ENCODE data around the gene FBH1.
"Not testable (repeated sequence)": the region's sequence is repeated elsewhere in the genome, so short reads cannot be mapped to it uniquely, and the experiment has no call there.

The FBH1 gene

DNA sequence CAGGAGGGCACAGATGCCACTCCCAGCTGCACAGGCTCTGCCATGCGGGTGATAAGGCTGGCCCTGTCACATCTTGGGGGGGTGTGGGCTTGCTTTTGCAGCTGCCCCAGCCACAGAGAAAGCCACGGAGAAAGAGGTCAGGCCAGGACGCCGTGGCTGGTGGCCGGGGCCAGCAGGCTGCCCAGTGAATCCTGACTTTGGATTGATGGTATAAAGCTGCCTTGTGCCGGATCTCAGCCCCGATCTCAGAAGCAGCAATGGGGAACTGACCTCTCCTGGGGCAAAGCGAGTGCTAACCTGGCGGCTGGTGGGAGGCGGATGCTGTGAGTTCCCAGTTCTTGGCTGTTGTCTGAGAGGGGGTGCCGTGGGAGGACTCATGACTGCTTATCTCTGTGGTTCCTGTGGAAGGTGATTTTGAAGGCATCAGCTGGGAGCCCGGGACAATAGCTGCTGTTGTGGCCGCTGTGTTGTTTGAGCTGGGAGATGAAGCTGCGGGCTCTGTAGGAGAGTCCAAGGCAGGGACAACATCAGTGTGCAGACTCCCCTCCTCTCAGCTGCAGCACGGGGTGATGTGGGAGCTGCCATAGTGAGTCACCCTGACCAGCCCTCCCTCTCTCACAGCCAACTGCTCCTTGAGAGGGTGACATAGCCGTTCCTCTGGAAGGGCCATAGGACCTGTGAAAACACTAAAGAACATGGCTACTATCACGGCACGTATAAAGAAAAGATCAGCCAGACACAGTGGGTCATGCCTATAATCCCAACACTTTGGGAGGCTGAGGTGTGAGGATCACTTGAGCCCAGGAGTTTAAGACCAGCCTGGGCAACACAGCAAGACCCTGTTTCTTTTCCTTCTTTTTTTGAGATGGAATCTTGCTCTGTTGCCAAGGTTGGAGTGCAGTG lies 70.3 kb downstream of the FBH1 start:
- Histone ChIP-seq H3K27me3 (ENCODE audit: control insufficient read depth, insufficient read depth, low read length) (no peaks in the 10 kb centered on the region), H3K27ac (ENCODE audit: low read depth, low read length) (no peak overlapping the region), H3K36me3 (ENCODE audit: control insufficient read depth, insufficient read depth, low read length) (no peaks in the 10 kb centered on the region), H3K4me1 (ENCODE audit: control insufficient read depth, insufficient read depth, low read length) (no peaks in the 10 kb centered on the region), H3K4me3 (ENCODE audit: low read depth, low read length) (no peak overlapping the region), H3K9ac (ENCODE audit: low read depth, low read length) (no peak overlapping the region), H3K9me3 (ENCODE audit: control insufficient read depth, insufficient read depth, low read length) (no peaks in the 10 kb centered on the region)

DNA sequence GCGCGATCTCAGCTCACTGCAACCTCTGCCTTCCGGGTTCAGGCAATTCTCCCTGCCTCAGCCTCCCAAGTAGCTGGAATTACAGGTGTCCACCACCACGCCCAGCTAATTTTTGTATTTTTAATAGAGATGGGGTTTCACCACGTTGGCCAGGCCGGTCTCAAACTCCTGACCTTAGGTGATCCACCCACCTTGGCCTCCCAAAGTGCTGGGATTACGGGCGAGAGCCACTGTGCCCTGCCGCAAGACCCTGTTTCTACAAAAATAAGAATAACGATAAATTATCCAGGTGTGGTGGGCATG lies 70.9 kb downstream of the FBH1 start:
- H3K27ac ChIP-seq (ENCODE audit: low read depth, low read length); H3K9me3 ChIP-seq (ENCODE audit: control insufficient read depth, insufficient read depth, low read length); H3K4me3 ChIP-seq (ENCODE audit: low read depth, low read length); H3K4me1 ChIP-seq (ENCODE audit: control insufficient read depth, insufficient read depth, low read length); H3K9ac ChIP-seq (ENCODE audit: low read depth, low read length); H3K27me3 ChIP-seq (ENCODE audit: control insufficient read depth, insufficient read depth, low read length); H3K36me3 ChIP-seq (ENCODE audit: control insufficient read depth, insufficient read depth, low read length): not testable (repeated sequence)

DNA sequence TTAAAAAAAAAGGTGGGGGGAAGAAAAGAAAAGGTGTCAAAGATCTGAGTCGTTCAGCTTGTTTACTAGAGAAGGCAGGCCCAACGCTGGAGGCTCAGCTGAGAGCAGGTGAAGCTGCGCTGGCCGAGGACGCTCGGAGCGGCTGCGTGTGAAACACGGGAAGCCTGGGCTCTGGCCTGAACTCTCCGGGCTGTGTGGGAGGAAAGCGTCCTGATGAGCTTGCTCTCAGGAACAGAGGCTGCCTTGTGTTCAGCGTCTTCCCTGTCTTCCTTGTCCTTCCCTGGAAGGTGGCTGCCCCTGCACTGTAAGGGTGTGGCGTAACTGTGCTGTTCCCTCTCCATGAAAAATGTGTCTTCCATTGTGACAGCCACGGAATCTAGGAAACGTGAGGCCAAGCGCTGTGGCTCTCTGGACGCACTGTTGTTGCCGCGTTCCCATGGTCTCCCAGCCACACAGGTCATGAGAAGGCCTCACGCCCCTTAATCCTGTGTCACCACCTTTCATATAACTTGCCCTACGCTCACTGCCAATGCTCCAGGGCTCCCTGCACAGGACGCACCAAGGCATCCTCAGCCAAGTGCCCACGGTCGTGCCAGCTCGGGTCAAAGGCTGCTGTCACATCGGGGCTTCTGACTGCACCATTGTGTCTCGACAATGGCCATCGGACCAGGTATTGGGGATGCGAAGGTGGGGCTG lies 71.5 kb downstream of the FBH1 start:
- Histone ChIP-seq H3K9me3 (ENCODE audit: control insufficient read depth, insufficient read depth, low read length) (no peaks in the 10 kb centered on the region), H3K27ac (ENCODE audit: low read depth, low read length) (no peak overlapping the region), H3K4me1 (ENCODE audit: control insufficient read depth, insufficient read depth, low read length) (no peaks in the 10 kb centered on the region), H3K36me3 (ENCODE audit: control insufficient read depth, insufficient read depth, low read length) (no peaks in the 10 kb centered on the region), H3K4me3 (ENCODE audit: low read depth, low read length) (no peak overlapping the region), H3K9ac (ENCODE audit: low read depth, low read length) (no peak overlapping the region), H3K27me3 (ENCODE audit: control insufficient read depth, insufficient read depth, low read length) (no peaks in the 10 kb centered on the region)

DNA sequence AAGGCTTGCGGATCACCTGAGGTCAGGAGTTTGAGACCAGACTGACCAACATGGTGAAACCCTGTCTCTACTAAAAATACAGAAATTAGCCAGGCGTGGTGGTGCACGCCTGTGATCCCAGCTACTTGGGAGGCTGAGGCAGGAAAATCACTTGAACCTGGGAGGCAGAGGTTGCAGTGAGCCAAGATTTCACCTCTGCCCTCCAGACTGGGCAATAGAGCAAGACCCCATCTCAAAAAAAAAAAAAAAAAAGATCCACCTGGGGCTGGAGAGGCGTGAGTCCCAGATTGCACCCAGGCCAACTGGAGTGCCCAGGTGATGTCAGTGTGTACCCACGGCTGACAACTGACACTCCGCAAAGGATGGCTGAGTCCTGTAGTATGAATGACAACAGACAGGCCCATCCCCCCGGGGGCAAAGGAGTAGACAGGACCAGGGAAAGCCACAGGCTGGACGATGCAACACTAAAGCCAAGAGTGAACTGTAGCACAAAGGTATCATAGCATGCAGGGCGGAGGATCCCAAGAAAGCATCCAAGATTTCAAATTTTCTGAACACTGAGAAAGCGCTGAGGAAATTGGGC lies 72.4 kb downstream of the FBH1 start:
- not testable (repeated sequence) for H3K4me1 ChIP-seq (ENCODE audit: control insufficient read depth, insufficient read depth, low read length); H3K36me3 ChIP-seq (ENCODE audit: control insufficient read depth, insufficient read depth, low read length); H3K9ac ChIP-seq (ENCODE audit: low read depth, low read length); H3K27ac ChIP-seq (ENCODE audit: low read depth, low read length); H3K27me3 ChIP-seq (ENCODE audit: control insufficient read depth, insufficient read depth, low read length); H3K4me3 ChIP-seq (ENCODE audit: low read depth, low read length); H3K9me3 ChIP-seq (ENCODE audit: control insufficient read depth, insufficient read depth, low read length)

DNA sequence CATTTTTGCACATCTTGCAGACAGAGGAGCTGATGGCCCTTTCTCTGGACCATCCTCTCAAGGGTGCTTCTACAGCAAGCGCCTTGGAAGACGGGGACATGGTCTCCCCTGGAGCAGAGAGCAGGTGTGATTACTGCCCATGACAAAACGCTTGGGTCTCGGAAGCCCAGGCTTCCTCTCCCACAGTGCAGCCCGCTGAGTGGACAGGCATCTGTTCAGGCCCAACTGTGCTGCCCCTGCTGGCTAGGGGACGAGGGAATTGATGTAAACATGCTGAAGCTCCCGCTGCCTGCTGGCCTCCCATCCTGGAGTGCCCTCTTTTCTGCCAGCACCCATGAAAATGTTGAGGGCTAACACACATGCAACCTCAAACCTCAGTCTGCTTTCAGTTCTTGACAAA lies 73.0 kb downstream of the FBH1 start:
- H3K9me3 ChIP-seq (ENCODE audit: control insufficient read depth, insufficient read depth, low read length), result no peaks in the 10 kb centered on the region
- no peak overlapping the region for H3K9ac ChIP-seq (ENCODE audit: low read depth, low read length)
- H3K27ac ChIP-seq (ENCODE audit: low read depth, low read length), result no peak overlapping the region
- no peaks in the 10 kb centered on the region for H3K36me3 ChIP-seq (ENCODE audit: control insufficient read depth, insufficient read depth, low read length)
- H3K27me3 ChIP-seq (ENCODE audit: control insufficient read depth, insufficient read depth, low read length), result no peaks in the 10 kb centered on the region
- H3K4me1 ChIP-seq (ENCODE audit: control insufficient read depth, insufficient read depth, low read length), result no peaks in the 10 kb centered on the region
- H3K4me3 ChIP-seq (ENCODE audit: low read depth, low read length), result no peak overlapping the region

DNA sequence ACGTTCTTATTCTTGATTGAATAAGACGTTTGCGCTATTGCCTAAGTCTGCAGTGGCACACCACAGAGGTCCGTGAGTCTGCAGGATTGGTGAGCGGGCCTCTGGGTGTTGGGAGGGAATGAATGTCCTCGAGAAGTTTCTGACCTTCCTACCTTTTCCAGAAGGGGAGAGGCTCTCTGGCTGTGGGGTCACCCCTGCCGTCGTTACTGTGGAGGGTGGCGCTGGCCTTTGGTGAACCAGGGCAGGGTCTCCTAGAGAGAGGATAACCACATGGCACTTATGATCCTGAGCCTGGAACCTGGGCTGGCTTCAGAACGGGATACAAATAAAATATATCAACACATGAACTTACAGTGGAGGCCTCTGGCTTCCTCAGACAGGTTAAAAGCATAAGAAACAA lies 73.5 kb downstream of the FBH1 start:
- H3K4me3 ChIP-seq (ENCODE audit: low read depth, low read length), result no peak overlapping the region
- H3K27ac ChIP-seq (ENCODE audit: low read depth, low read length), result no peak overlapping the region
- no peaks in the 10 kb centered on the region for H3K36me3 ChIP-seq (ENCODE audit: control insufficient read depth, insufficient read depth, low read length)
- H3K4me1 ChIP-seq (ENCODE audit: control insufficient read depth, insufficient read depth, low read length), result no peaks in the 10 kb centered on the region
- no peaks in the 10 kb centered on the region for H3K27me3 ChIP-seq (ENCODE audit: control insufficient read depth, insufficient read depth, low read length)
- H3K9ac ChIP-seq (ENCODE audit: low read depth, low read length), result no peak overlapping the region
- H3K9me3 ChIP-seq (ENCODE audit: control insufficient read depth, insufficient read depth, low read length), result no peaks in the 10 kb centered on the region

DNA sequence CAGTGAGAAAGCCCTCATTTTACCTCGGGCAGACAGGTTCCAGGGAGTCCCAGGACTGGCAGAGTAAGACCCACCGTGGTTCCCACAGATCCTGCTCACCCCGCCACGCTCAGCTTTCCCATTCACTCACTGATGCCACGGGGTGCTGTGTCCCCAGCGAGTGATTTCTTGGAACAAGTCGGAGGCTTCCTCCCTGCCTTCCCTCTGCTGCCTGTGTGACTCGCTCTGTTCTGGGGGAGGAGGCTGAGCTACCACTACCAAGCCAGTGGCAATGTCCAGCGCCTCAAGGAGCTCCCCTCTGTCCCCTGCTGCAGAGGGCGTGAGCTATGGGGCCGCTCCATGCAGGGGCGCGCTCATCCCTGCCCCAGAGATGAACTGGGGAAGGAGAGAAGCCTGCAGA lies 74.7 kb downstream of the FBH1 start:
- no peaks in the 10 kb centered on the region for H3K27me3 ChIP-seq (ENCODE audit: control insufficient read depth, insufficient read depth, low read length)

DNA sequence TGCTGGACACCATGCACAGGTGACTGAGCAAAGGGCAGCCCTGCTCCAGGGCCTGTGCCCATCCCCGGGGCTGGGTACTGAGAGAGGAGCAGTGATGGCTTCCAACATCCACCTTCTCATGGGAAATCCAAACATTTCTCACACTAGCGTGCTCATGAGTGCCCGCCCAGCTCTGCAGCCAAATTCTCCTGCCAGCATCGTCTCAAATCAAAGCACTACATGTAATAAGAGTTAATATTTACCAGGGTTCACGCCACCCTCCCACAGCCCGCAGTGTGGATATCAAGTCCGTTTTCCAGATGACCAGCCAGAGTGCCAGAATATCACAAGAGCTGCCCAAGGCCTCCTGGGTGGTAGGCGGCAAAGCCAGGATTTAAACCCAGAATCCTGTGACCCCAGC lies 75.2 kb downstream of the FBH1 start:
- no peak overlapping the region for H3K4me3 ChIP-seq (ENCODE audit: low read depth, low read length)
- H3K9ac ChIP-seq (ENCODE audit: low read depth, low read length), result no peak overlapping the region
- no peaks in the 10 kb centered on the region for H3K9me3 ChIP-seq (ENCODE audit: control insufficient read depth, insufficient read depth, low read length)
- H3K27ac ChIP-seq (ENCODE audit: low read depth, low read length), result no peak overlapping the region
- H3K27me3 ChIP-seq (ENCODE audit: control insufficient read depth, insufficient read depth, low read length), result no peaks in the 10 kb centered on the region
- no peaks in the 10 kb centered on the region for H3K36me3 ChIP-seq (ENCODE audit: control insufficient read depth, insufficient read depth, low read length)
- H3K4me1 ChIP-seq (ENCODE audit: control insufficient read depth, insufficient read depth, low read length), result no peaks in the 10 kb centered on the region

More for the DNA sequence above, 74.7 kb downstream of the FBH1 start:
- Histone ChIP-seq H3K36me3 (ENCODE audit: control insufficient read depth, insufficient read depth, low read length) (no peaks in the 10 kb centered on the region), H3K9me3 (ENCODE audit: control insufficient read depth, insufficient read depth, low read length) (no peaks in the 10 kb centered on the region), H3K4me1 (ENCODE audit: control insufficient read depth, insufficient read depth, low read length) (no peaks in the 10 kb centered on the region), H3K4me3 (ENCODE audit: low read depth, low read length) (no peak overlapping the region), H3K9ac (ENCODE audit: low read depth, low read length) (no peak overlapping the region), H3K27ac (ENCODE audit: low read depth, low read length) (no peak overlapping the region)

DNA sequence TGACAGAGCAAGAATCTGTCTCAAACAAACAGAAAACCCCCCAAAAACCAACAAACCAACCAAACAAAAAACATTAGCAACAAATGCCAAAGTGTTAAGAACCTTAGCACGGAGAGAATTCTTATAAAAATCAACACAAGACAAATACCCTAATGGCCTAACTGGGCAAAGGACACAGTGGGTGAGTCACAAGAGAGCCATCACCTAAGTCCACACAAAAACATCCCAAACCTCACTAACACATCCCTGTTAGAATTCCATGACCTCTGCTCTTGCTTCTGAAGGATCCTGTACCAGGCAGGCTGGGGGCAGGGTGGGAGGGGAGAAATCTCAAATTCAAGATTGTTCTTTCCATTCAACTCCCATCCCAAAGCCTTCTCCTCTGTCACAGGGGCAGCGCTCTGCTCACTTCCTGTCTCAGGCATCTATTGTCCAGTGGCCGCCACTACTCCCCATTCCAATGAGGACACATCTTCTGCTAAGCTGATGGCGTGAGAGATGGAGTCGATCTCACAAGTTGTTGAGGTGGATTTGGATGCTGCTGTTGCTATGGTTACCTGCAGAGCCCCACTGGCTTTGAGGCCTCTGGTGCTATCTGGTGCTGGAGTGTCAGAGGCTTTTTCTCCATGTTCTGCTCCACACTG lies 78.1 kb downstream of the FBH1 start:
- H3K9me3 ChIP-seq (ENCODE audit: control insufficient read depth, insufficient read depth, low read length), result no peaks in the 10 kb centered on the region
- no peak overlapping the region for H3K27ac ChIP-seq (ENCODE audit: low read depth, low read length)
- no peaks in the 10 kb centered on the region for H3K4me1 ChIP-seq (ENCODE audit: control insufficient read depth, insufficient read depth, low read length)
- no peak overlapping the region for H3K4me3 ChIP-seq (ENCODE audit: low read depth, low read length)
- H3K27me3 ChIP-seq (ENCODE audit: control insufficient read depth, insufficient read depth, low read length), result no peaks in the 10 kb centered on the region; the same call in 1 of the 2 replicates
- no peak overlapping the region for H3K9ac ChIP-seq (ENCODE audit: low read depth, low read length)
- H3K36me3 ChIP-seq (ENCODE audit: control insufficient read depth, insufficient read depth, low read length), result no peaks in the 10 kb centered on the region

DNA sequence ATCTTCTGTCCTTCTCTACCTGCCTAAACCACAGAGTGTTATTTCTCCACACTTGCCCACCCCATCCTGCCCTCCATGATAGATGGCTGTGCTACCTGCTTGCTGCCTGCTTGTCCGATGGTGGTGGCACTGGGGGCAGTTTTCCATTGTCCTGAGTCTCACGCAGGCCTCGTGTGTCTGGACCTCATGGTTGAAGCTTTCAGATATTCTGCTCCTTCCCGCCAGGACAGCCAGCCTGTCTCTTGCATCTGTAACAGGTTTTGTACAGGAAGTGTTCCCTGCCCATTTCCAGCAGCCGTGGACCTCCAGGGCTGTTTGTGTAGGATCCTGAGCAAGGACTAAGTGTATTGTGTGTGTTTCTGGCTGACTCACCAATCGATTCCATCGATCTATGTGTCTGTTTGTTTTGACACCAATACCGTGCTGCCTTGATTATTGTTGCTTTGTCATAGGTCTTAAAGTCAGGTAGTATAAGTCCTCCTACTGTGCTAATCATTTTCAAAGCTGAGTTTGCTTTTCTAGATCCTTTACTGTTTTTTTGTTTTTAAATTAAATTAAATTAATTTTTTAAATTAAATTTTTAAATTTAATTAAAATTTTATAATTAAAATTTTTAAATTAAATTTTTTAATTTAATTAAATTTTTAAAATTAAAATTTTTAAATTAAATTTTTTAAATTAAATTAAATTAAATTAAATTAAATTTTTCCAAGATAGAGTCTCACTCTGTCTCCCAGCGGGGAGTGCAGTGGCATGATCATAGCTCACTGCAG lies 78.8 kb downstream of the FBH1 start:
- H3K9me3 ChIP-seq (ENCODE audit: control insufficient read depth, insufficient read depth, low read length), result no peaks in the 10 kb centered on the region
- no peaks in the 10 kb centered on the region; the same call in 1 of the 2 replicates for H3K27me3 ChIP-seq (ENCODE audit: control insufficient read depth, insufficient read depth, low read length)
- H3K27ac ChIP-seq (ENCODE audit: low read depth, low read length), result no peak overlapping the region
- no peaks in the 10 kb centered on the region for H3K36me3 ChIP-seq (ENCODE audit: control insufficient read depth, insufficient read depth, low read length)
- no peaks in the 10 kb centered on the region for H3K4me1 ChIP-seq (ENCODE audit: control insufficient read depth, insufficient read depth, low read length)
- no peak overlapping the region for H3K4me3 ChIP-seq (ENCODE audit: low read depth, low read length)
- no peak overlapping the region for H3K9ac ChIP-seq (ENCODE audit: low read depth, low read length)

Measured in HUES48 (cell line).